HepG2 (cell line): ENCODE measurements around the gene KLRK1.

Experiments
- ARHGAP35 ChIP-seq: sonication (generic); formaldehyde crosslinking; IDR thresholded peaks from 2 replicates; pipeline ENCODE4 v1.9.0; 2022; ENCODE audit warnings: mild to moderate bottlenecking, inconsistent platforms, moderate library complexity, missing genetic modification reagents, borderline replicate concordance
- TCF12 ChIP-seq, 2 experiments: fragments of 450-650 bp in 1 of 2; sonication (generic) in 1 of 2; formaldehyde crosslinking in 1 of 2; IDR thresholded peaks; 2 replicates each; pipeline versions ENCODE4 v1.6.1 to v1.8.0; 2017 to 2022; ENCODE audit warnings: antibody characterized with exemption in 1 of 2, mild to moderate bottlenecking in 1 of 2, missing genetic modification reagents in 1 of 2, moderate library complexity in 1 of 2
- ZBTB33 ChIP-seq: sonication (generic); formaldehyde crosslinking; IDR thresholded peaks from 2 replicates; pipeline ENCODE4 v1.4.0; 2020; ENCODE audit warnings: missing genetic modification reagents

GRCh38 chr12:10393291-10393690 is 3.5 kb upstream of the KLRK1 start:
- TF ChIP-seq TCF12 (IDR thresholded peaks at IDR 0.05) (no peak), TCF12 (CRISPR knock-in tag; IDR thresholded peaks at IDR 0.05) (no peak), ARHGAP35 (CRISPR knock-in tag) (no peak), ZBTB33 (CRISPR knock-in tag) (no peak)
